Hematopoietic multipotent progenitor cell treated with erythropoietin and hydrocortisone succinate and interleukin-3 and kit ligand, for 17 days (in vitro differentiated cells): Measurements from ENCODE around the gene TMEM239.
"Not testable (repeated sequence)": the region's sequence is repeated elsewhere in the genome, so short reads cannot be mapped to it uniquely, and the experiment has no call there.

Experiments used
- DNase-seq: peaks from one replicate; pipeline ENCODE4 v3.0.0-alpha.2; 2015; ENCODE audit warnings: low spot score

The TMEM239 gene

GRCh38 chr20:2820896-2821869 is 5.0 kb downstream of the TMEM239 start:
- no peak for DNase-seq

- no peak for DNase-seq
Observed at GRCh38 chr20:2822073-2822472, 5.9 kb downstream of the TMEM239 start.

GRCh38 chr20:2825761-2826160 is 9.6 kb downstream of the TMEM239 start:
- no peak for DNase-seq

GRCh38 chr20:2826655-2827054 is 10.5 kb downstream of the TMEM239 start:
- DNase-seq, result no peak

- no peak for DNase-seq
Observed at GRCh38 chr20:2829376-2829775, 13.2 kb downstream of the TMEM239 start.

GRCh38 chr20:2831206-2831605 is 15.0 kb downstream of the TMEM239 start:
- not testable (repeated sequence) for DNase-seq

- DNase-seq, result no peak
Observed at GRCh38 chr20:2833761-2834160, 17.6 kb downstream of the TMEM239 start.

- DNase-seq, result no peak
Observed at GRCh38 chr20:2834401-2835110, 18.4 kb downstream of the TMEM239 start.

- no peak for DNase-seq
Observed at GRCh38 chr20:2835331-2835796, 19.2 kb downstream of the TMEM239 start.

- no peak for DNase-seq
Observed at GRCh38 chr20:2836035-2836434, 19.9 kb downstream of the TMEM239 start.

- no peak for DNase-seq
Observed at GRCh38 chr20:2837221-2837960, 21.2 kb downstream of the TMEM239 start.

GRCh38 chr20:2838170-2838797 is 22.1 kb downstream of the TMEM239 start:
- DNase-seq, result no peak

- no peak for DNase-seq
Observed at GRCh38 chr20:2838847-2839671, 22.9 kb downstream of the TMEM239 start.

GRCh38 chr20:2839732-2840137 is 23.6 kb downstream of the TMEM239 start:
- no peak for DNase-seq

- peak; percentile 71 for DNase-seq
Observed at GRCh38 chr20:2840138-2840966, 24.2 kb downstream of the TMEM239 start, which contains the start of the genes PCED1A and VPS16. PCED1A (minus strand) TSS chr20:2840655; CDS start chr20:2839912, 743 bp downstream. VPS16 (plus strand) TSS chr20:2840745; CDS start chr20:2840775, 30 bp downstream.

- no peak for DNase-seq
Observed at GRCh38 chr20:2840967-2841531, 24.9 kb downstream of the TMEM239 start.

- no peak for DNase-seq
Observed at GRCh38 chr20:2845607-2846006, 29.4 kb downstream of the TMEM239 start.

- no peak for DNase-seq
Observed at GRCh38 chr20:2846698-2847097, 30.5 kb downstream of the TMEM239 start.

- DNase-seq, result no peak
Observed at GRCh38 chr20:2847802-2848201, 31.6 kb downstream of the TMEM239 start.
